DMS153 treated with DMSO at 0.1 percent for 48 hours (cell line): ENCODE data around the gene ETS2.
"Not testable (repeated sequence)": the region's sequence is repeated elsewhere in the genome, so short reads cannot be mapped to it uniquely, and the experiment has no call there.

Source experiments
- DNase-seq: peaks from one replicate; lab custom pipeline; 2025; ENCODE audit not compliant: unreplicated experiment; lab: John Stamatoyannopoulos, UW

ETS2 gene

DNA sequence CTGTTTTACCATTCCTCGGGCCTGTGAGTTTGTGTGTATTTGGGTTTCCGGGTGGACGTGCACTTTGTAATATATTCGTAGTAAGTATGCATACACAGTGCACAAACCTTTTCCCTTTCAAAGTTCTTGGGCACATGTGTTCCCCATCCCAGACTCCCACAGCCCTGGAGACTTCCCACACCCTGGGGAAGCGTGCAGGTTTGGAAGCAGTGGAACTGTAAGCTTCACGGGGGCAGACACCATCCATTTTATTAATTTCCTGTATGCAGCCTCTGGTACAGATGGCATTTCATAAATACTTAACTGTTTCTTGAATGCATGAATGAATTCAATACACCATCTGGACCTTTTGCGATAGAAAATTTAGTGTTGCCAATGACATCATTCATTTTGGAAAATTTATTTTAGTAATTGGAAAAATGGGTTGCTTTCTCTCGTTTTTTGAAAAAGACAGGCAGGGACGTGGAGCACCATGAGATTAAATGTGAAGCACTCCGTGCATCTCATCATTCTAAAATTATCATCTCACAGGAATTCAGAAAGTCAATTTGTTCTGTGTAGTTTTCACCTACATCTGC, 10.8 kb downstream of the ETS2 start:
- DNase-seq, result no peak

DNA sequence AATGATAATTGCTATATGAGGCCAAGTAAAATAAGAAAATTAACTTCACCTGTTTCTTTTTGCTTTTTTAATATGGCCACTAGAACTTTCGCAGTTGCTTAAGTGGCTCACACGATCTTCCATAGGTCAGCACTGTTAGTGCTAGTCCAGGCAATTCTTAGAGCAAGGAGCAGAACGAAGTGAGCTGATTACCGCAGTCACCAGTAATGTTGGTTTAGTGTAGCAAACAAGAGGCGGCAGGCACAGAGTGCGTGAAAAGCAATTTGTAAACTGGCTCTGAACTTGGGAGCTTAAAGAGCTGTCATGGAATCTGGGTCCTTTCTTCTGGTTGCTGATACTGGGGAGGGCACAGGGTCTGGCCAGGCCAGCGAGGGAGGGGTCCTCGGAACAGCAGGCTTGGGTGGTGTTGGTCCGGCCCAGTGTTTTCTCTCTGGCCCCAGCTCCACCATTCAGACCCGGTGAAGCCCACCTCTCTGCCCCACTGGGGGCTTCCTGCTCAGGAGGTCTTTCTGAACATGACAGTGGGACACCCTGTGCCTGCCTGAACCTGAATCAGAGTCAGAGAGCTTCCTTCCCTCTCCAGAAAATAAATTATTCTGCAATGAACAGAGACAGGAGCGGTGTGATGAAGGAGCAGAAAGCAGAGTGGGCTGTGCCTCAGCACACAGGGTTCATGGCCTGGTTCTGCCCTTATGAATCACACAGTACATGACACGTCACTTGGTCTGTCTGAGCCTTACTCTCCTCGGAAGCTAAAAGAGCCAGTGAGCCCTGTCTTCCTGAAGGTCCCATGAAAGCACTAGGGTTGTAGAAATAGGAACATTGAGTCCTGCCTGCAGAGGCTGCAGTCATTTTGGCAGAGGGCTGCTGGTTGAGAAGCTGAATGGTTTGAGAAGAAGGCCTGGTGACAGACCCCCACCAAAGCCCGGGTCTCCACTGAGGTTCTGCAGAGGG, 11.9 kb downstream of the ETS2 start:
- no peak for DNase-seq

DNA sequence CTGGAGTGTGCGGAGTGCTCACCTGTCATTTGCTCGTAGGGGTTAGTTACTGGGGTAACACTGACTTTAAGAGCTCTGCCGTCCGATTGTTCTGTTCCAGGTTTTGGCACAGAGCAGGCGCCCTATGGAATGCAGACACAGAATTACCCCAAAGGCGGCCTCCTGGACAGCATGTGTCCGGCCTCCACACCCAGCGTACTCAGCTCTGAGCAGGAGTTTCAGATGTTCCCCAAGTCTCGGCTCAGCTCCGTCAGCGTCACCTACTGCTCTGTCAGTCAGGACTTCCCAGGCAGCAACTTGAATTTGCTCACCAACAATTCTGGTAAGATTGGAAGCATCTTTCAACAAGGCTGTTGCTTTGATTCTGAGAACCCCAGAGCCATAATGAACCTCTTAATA, 12.6 kb downstream of the ETS2 start:
- DNase-seq, result no peak

DNA sequence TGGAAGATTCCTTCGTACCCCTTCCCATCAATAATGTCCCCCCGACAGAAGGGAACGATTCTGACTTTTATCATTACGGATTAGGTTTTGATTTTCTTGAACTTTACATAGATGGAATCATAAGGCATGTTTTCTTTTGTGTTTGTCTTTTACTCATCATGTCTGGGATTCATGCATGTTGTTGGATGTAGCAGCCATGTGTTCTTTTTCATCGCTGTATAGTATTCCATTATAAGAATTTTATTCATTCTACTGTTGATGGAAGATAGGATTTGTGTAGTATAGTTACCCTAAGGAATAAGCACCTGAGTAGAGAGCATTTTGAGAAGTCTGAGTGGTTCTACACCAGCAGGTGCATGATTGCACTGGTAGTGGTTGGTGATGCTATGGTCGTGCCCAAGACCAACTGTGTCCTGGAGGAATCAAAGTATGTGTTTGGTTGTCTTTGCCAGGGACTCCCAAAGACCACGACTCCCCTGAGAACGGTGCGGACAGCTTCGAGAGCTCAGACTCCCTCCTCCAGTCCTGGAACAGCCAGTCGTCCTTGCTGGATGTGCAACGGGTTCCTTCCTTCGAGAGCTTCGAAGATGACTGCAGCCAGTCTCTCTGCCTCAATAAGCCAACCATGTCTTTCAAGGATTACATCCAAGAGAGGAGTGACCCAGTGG, 13.5 kb downstream of the ETS2 start:
- DNase-seq, result no peak

DNA sequence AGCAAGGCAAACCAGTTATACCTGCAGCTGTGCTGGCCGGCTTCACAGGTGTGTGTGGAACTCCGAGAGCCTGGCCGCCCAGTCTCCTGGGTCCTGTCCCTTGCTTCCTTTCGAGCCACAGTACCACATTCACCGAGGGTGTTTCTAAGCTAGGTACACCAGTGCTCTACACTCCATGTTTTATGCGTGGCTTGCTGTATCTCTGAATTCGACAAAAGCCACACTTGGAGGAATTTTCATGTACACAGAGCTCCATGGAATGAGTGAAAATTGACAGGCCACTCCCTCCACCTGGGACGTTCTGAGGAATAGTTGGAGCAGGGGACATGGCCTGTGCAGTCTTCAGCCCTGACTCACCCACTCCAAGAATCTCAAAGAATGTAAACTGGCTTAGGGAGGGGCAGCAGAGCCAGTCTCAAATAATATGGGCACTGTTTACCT, 14.0 kb downstream of the ETS2 start:
- no peak for DNase-seq

DNA sequence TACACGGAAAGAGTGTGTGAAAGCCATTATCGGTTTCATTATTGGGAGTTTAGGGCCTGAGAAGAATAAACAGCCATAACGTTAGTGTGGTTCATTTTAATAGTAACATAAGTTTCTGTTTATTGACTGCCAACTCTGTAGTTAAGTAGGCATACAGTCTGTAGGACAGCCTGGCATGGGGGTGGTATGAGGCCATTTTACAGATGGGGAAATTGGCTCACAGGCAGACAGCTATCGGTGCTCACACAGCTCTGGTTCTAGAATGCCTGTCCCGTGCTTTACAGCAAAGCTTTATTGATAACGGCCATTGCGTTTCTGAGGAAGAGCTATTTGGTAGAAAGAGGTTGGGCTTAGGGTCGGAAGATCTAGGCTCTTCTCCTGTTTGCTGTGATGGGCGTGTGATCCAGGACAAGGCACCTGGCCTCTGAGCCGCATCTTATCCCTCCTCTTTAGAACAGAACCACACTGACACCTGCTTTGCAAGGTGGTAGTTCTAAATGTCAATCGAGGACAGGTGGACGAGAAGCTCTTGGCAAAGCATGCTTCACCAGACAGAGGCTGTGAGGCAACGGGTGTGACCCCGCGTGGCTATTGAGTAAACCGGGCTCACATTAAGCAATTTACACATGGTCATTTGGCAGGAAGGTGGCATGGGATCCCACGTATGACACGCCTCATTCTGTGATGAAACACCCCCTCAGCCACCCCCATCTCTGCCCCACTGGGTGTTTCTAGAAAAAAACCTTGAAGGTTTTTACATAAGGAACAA, 14.9 kb downstream of the ETS2 start:
- DNase-seq, result no peak

DNA sequence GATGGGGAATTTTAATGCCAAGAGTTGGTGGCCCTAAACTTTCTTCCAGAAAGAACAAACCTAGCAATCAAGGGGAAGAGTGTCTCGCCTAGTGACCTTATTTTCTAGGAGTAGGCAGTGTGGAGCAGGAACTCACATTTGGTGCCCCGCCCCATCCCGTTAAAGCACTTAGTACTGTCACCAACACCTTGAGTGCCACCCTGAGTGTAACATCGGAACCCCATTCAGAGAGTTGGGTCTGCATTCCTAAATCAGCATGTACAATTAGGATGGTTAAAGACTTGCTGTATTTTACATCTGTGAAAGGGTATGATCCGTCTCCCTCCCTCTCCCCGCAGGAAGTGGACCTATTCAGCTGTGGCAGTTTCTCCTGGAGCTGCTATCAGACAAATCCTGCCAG, 15.5 kb downstream of the ETS2 start:
- no peak for DNase-seq

DNA sequence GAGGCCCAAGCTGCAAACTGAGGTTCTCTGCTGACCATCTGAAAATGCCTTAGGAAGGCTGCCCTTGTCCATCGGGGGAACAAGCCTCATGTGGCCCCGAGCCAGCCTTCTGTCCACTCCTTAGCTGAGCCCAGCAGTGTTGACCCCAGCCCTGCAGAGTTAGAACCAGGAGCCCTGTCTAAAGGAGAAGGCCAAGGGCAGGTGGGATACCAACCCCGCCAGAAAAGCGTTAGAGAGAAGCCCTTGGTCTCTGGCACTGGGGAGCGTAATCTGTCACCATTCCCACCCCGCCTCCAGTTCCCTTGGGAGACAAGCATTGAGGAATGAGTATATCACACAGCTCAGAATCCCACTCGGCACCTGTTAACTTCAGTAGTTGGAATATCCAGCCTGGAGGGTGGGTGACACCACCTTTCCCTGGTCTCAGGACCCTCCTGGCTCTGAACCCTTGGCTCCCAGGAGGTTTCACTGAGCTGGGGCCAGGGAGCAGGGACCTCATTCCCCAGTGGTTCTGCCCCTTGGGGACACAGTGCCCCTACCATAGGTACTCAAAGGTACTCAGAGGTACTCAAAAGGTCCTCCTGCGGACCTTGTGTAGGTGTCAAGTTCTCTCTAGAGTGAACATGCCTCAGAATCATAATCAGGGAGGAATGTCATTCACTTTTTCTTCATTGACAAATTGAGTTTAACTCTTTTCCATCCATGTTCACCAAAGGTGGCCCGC, 16.4 kb downstream of the ETS2 start:
- no peak for DNase-seq

DNA sequence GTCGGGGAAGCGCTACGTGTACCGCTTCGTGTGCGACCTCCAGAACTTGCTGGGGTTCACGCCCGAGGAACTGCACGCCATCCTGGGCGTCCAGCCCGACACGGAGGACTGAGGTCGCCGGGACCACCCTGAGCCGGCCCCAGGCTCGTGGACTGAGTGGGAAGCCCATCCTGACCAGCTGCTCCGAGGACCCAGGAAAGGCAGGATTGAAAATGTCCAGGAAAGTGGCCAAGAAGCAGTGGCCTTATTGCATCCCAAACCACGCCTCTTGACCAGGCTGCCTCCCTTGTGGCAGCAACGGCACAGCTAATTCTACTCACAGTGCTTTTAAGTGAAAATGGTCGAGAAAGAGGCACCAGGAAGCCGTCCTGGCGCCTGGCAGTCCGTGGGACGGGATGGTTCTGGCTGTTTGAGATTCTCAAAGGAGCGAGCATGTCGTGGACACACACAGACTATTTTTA, 17.1 kb downstream of the ETS2 start:
- no peak for DNase-seq

DNA sequence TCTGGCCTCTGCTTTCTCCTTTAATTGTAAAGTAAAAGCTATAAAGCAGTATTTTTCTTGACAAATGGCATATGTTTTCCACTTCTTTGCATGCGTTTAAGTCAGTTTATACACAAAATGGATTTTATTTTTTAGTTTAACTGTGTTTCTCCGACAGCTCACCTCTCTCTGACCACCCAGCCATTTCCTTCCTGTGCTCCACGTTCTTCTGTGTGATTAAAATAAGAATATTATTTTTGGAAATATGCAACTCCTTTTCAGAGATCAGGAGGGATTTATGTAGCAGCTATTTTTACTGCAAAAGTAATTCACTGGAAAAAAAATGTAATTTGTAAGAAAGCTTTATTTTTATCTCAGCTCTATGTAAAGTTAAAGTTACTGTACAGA, 18.0 kb downstream of the ETS2 start:
- no peak for DNase-seq

DNA sequence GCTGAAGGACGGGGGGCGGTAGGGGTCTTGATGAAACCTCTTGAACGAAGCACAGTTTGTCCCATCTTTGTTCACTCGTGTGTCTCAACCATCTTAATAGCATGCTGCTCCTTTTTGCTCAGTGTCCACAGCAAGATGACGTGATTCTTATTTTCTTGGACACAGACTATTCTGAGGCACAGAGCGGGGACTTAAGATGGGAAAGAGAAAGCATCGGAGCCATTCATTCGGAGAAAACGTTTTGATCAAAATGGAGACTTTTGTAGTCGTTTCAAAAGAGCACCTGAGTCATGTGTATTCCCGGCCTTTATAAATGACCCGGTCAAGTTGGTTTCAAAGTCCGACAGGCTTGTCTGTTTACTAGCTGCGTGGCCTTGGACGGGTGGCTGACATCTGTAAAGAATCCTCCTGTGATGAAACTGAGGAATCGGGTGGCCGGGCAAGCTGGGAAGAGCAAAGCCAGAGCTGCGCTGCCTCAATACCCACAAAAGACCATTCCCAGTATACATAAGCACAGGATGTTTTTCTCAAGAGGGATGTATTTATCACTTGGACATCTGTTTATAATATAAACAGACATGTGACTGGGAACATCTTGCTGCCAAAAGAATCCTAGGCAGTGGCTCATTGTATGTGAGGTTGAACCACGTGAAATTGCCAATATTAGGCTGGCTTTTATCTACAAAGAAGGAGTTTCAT, 18.5 kb downstream of the ETS2 start:
- no peak for DNase-seq

DNA sequence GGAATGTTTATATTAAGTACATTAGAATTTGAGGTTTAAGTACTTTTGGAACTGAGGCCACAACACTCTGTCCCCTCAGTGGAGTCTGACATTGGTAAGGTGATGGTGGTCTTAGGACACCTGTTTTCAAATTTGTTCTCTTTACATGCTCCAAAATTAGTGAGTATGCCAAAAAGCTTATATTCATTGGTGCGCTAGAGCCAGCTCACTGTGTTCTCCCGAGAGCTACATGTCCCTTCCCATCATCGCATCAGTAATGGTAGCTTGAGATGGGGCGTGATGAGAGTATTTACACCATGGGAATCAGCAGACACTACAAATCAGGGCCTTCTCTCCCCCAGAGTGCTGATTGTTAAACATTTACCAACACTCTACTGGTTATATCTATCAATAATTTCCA, 19.5 kb downstream of the ETS2 start:
- DNase-seq, result no peak

DNA sequence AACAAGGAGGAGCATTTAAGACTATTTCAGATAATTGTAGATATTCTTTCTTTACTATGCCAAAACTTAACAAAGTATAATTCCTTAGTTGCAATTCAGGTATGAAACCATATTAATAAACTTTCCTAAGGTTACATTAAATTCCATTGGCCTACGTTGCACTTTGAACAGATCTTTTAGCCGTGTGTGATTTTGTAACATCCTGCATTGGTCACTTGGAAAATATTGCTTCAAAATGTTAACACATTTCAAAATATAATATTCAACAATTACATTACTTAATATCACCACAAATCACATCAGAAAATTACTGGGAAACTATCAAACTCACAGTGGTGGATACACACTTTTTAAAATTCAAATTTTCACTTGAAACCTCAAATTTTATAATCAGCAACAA, 20.2 kb downstream of the ETS2 start:
- no peak for DNase-seq

DNA sequence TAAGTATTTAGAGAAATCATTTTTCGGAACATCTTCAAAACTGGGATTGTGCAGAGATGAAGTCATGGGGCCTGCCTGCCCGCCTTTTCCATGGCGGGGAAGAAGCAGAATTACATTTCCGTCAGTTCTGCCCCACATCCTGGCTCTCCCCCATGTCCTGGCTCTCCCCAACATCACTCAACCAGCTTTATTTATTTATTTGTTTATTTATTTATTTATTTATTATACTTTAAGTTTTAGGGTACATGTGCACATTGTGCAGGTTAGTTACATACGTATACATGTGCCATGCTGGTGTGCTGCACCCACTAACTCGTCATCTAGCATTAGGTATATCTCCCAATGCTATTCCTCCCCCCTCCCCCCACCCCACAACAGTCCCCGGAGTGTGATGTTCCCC, 22.4 kb downstream of the ETS2 start:
- not testable (repeated sequence) for DNase-seq

DNA sequence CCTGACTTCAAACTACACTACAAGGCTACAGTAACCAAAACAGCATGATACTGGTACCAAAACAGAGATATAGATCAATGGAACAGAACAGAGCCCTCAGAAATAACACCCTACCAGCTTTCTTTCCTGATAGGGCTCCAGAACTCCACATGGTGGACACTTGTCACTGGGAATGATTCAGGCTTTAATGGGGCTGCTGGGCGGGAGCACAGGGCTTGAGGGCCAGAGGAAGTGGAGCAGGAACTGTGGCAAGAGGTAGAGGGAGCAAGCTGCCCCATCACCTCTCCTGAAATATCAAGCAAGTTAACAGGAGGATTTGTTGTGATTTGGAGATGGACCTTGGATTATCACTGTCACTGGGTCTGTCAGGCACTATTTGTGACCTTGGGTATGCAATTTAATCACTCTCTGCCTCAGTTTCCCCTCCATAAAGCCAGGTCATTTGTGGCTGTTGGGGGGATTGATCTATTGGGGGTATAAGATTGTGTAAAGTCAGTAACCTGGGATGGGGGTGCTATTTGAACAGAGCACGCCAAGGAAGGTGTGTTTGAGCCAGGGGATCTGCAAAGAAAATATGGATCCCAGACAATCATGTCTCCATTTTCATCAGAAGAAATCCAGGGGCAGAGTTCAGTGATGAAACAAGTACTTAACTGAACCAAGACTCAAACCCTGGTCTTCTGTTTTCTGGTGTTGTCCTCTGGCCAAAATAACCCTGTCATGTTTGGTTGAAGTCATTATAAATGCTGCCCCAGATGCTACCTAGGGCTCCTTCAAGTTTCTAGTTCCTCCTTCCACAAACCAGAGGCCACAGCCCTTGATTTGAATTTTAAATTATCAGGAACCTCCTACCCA, 25.2 kb downstream of the ETS2 start:
- DNase-seq, result no peak

DNA sequence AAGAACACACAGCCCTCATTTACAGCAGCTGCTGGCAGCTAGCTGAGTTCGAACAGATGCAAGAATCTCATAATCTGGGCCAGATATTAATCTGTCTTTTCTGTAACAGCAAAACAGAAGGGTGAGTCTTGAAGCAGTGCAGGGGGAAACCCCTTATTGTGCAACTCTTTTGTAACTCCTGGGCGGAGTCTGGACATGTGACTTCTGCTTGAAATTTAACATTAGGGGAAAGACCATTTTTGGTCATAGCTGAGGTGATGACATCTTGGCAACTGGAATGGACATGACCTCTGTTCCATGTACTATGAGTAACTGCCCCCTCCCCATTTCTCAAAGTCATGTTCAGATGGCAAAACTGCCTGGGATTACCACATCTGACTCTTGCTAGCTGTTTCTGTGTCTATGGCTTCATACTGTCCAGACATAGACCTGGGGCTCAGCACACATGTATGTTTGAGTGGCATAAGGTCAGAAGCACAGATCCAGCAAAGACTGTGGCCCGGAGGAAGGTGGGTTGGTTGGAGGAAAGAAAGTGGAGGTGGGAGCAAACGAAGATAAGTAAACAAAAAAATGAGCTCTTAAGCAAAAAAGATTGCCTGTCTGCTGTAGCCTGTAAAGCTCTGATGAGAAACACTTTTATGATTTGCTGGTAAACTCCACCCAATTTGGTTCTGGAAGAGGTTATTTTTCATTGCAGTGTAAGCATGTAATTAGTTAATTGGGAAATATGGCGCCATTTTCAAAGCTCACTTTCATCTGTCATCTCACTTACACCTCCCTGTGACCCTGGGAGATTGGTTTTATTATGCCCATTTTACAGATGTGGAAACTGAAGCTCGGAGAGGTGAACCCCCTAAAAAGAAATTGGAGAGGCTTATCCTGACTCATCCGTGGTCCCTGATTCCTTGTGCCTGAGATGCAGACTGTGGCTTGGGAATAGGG, 26.1 kb downstream of the ETS2 start:
- DNase-seq, result no peak

DNA sequence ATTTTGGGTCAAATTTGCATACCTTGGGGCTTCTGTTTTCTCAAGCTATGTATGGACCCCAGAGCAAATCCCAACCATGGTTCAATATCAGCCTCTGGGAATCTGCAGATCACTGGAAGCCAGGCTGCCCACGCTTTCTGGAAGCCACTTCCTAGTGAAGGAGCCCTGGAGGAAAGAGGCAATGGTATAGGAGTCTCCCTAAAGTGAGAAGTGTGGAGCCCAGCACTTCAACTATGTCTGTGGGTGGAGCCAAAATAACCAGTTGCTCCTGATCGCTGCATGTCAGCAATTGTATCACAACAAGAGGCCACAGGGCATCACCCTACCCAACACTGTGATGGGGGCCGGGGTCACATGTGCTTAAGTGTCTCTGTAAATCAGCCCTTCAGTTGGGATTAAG, 26.9 kb downstream of the ETS2 start:
- no peak for DNase-seq

DNA sequence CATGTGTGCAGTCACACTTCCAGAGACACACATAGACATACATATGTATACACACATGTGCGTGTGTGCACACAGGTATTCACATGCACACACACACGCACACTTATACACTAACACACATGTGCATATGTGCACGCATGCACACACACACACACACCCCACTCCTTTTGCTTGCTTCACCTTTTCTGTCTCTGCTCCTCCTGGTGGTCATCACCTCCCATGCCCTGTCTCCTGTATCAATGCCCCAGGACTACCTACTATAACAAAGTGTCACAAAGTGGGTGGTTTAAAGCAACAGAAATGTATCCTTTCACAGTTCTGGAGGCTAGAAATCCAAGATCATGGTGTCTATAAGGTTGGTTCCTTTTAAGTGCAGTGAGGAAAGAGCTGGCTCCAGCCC, 27.4 kb downstream of the ETS2 start:
- no peak for DNase-seq
